HepG2 (cell line): Measurements from ENCODE around the gene ICE1. TPM values are rescaled to one million over a fixed set of nuclear protein-coding genes. Genes with fewer than 3 reads are reported as not detected.

ENCODE experiments used
- ATAC-seq: fragments of 200-7000 bp; cut with Tn5 transposase; 3 replicates; pipeline ENCODE4 v1.9.1; 2020; ENCODE audit warnings: mild to moderate bottlenecking, moderate library complexity
- Bru-seq: library from RNA; stranded (reverse); fragments of 400-500 nt; gene quantifications from one replicate; lab custom pipeline; 2021; lab: Mats Ljungman, UMichigan
- BruChase-seq, 2 experiments: library from RNA; stranded (reverse); fragments of 400-500 nt; gene quantifications; one replicate each; lab custom pipeline; 2021; lab: Mats Ljungman, UMichigan
- BruUV-seq: library from RNA; stranded (reverse); fragments of 400-500 nt; replicated peaks from 2 replicates; lab custom pipeline; 2021; lab: Mats Ljungman, UMichigan
- CTCF ChIA-PET: fragments of 300-600 bp; formaldehyde crosslinking; extraction: SDS; loops from one replicate; lab custom pipeline; 2021; ENCODE audit warnings: low total read pairs, inconsistent platforms, low intra/inter-chr PET ratio; lab: Yijun Ruan, JAX
- POLR2A ChIA-PET: fragments of 350-600 bp; sonication (Branson Sonifier 250); formaldehyde crosslinking; loops from one replicate; lab custom pipeline; 2020; ENCODE audit warnings: antibody characterized with exemption, inconsistent platforms; lab: Yijun Ruan, JAX
- DNase-seq: peaks from one replicate; pipeline ENCODE4 v3.0.0-alpha.2; 2015; ENCODE audit warnings: low spot score
- FAIRE-seq: peaks from 3 replicates; lab custom pipeline; 2011; peaks lifted over from hg19 to GRCh38; lab: Jason Lieb, UNC
- H2AFZ ChIP-seq: one replicate; pipeline ENCODE4 v1.6.1; 2011; ENCODE audit warnings: low read length, inconsistent platforms
- H3K27ac ChIP-seq: fragments of 300-600 bp; 3 replicates; pipeline ENCODE4 v1.8.0; 2011; ENCODE audit warnings: mixed run types, mild to moderate bottlenecking, mixed read lengths, low read length, inconsistent platforms; ENCODE audit not compliant: insufficient read depth; ENCODE audit errors: extremely low read length
- H3K27me3 ChIP-seq, 2 experiments: fragments of 200-600 bp in 1 of 2; 2 replicates in 1 of 2; 3 replicates in 1 of 2; pipeline versions ENCODE4 v1.6.0 to v1.8.0; 2011; ENCODE audit warnings: low read length in 2 of 2, mild to moderate bottlenecking in 2 of 2, moderate library complexity in 2 of 2, inconsistent platforms in 1 of 2; ENCODE audit not compliant: insufficient read depth in 2 of 2, control insufficient read depth in 1 of 2
- H3K36me3 ChIP-seq, 2 experiments: fragments of 200-600 bp in 1 of 2; replicated peaks in 1 of 2; 2 replicates in 1 of 2; 3 replicates in 1 of 2; pipeline versions ENCODE4 v1.5.1 to v1.8.0; 2011; ENCODE audit warnings: low read length in 2 of 2, inconsistent platforms in 1 of 2; ENCODE audit not compliant: insufficient read depth in 2 of 2, control insufficient read depth in 1 of 2
- H3K4me1 ChIP-seq: 2 replicates; pipeline ENCODE4 v1.5.1; 2012; ENCODE audit warnings: low read length, inconsistent platforms; ENCODE audit not compliant: insufficient read depth
- H3K4me2 ChIP-seq: 2 replicates; pipeline ENCODE4 v1.6.0; 2011; ENCODE audit warnings: low read depth, low read length, inconsistent platforms
- H3K4me3 ChIP-seq, 3 experiments: fragments of 200-600 bp in 1 of 3; sonication (generic), shearing (Covaris generic) in 1 of 3; replicated peaks in 1 of 3; 2 replicates each; pipeline ENCODE4 v1.5.1; 2011 to 2016; ENCODE audit warnings: low read length in 3 of 3, inconsistent platforms in 2 of 3, low read depth in 2 of 3, mild to moderate bottlenecking in 2 of 3, control low read depth in 1 of 3, mixed read lengths in 1 of 3; ENCODE audit not compliant: insufficient read depth in 1 of 3
- H3K79me2 ChIP-seq: one replicate; pipeline ENCODE4 v1.6.1; 2011; ENCODE audit warnings: low read length, inconsistent platforms; ENCODE audit not compliant: insufficient read depth
- H3K9ac ChIP-seq: 2 replicates; pipeline ENCODE4 v1.6.0; 2011; ENCODE audit warnings: mild to moderate bottlenecking, low read depth, low read length, inconsistent platforms; ENCODE audit not compliant: insufficient read depth
- H3K9me3 ChIP-seq: 2 replicates; pipeline ENCODE4 v1.5.1; 2012; ENCODE audit warnings: mild to moderate bottlenecking, low read length
- H4K20me1 ChIP-seq: 2 replicates; pipeline ENCODE4 v1.6.0; 2011; ENCODE audit warnings: inconsistent platforms, mild to moderate bottlenecking, low read length, moderate library complexity; ENCODE audit not compliant: insufficient read depth
- ARID4A ChIP-seq: sonication (generic); formaldehyde crosslinking; IDR thresholded peaks from 2 replicates; pipeline ENCODE4 v1.5.0; 2020; ENCODE audit warnings: mild to moderate bottlenecking, missing genetic modification reagents, borderline replicate concordance
- TEAD3 ChIP-seq: optimal IDR thresholded peaks from 2 replicates; pipeline ENCODE3; 2016; ENCODE audit warnings: borderline replicate concordance
- ZKSCAN8 ChIP-seq: IDR thresholded peaks from 2 replicates; pipeline ENCODE4 v1.6.1; 2016; ENCODE audit warnings: borderline replicate concordance, missing genetic modification reagents, missing compliant biosample characterization
- ZNF589 ChIP-seq: sonication (generic); formaldehyde crosslinking; conservative IDR thresholded peaks from 2 replicates; pipeline ENCODE4 v1.8.0; 2022; ENCODE audit warnings: mild to moderate bottlenecking, moderate library complexity, missing genetic modification reagents
- ZNF781 ChIP-seq: sonication (generic); formaldehyde crosslinking; IDR thresholded peaks from 2 replicates; pipeline ENCODE4 v1.5.1; 2020; ENCODE audit warnings: borderline replicate concordance, mild to moderate bottlenecking, missing genetic modification reagents; ENCODE audit errors: not compliant biosample characterization
- WGBS: methylation state at CpG from one replicate; pipeline ENCODE4 v1.1.6; 2017; ENCODE audit warnings: low lambda C conversion rate; 5-methylcytosine and 5-hydroxymethylcytosine counted together
- in situ Hi-C: cut with HindIII; loops from 2 replicates; pipeline ENCODE4 v1.10.0; 2017; ENCODE audit warnings: low pct_unique_long_range_greater_than_20kb; ENCODE audit not compliant: extremely low pct_ligation_motif_present
- intact Hi-C: fragments of 100-400 bp; cut with micrococcal nuclease; formaldehyde crosslinking; loops from one replicate; pipeline ENCODE4 v1.10.0; 2022; ENCODE audit not compliant: unreplicated experiment
- long read RNA-seq, 2 experiments: library from RNA in 1 of 2; library from polyadenylated mRNA in 1 of 2; stranded (forward) in 1 of 2; unstranded in 1 of 2; transcript quantifications; one replicate each; pipeline ENCODE4 v2.0.0, GENCODE V29; 2019 to 2022
- polyA minus RNA-seq, 3 experiments: library from RNA; depleted of rRNA, polyadenylated mRNA; stranded (reverse); fragments of >200 nt; gene quantifications; 2 replicates each; pipeline ENCODE4 v1.2.3, GENCODE V29; 2011; ENCODE audit warnings: low replicate concordance in 1 of 3
- polyA plus RNA-seq, 8 experiments: library from polyadenylated mRNA; depleted of rRNA in 3 of 8; stranded (reverse) in 7 of 8; unstranded in 1 of 8; fragments of >200 nt; fragmentation: Illumina TruSeq in 4 of 8; extraction: Trizol in 4 of 8; gene quantifications; 2 replicates each; pipeline versions ENCODE4 v1.2.1 to v1.2.3, GENCODE V29; 2011 to 2016; ENCODE audit warnings: low read depth in 4 of 8, missing spikeins in 1 of 8, mixed read lengths in 1 of 8; ENCODE audit not compliant: insufficient read depth in 1 of 8
- total RNA-seq, 5 experiments: library from RNA; depleted of rRNA; stranded (reverse); fragments of >200 nt; fragmentation: Illumina TruSeq; extraction: Trizol; gene quantifications; 2 replicates each; pipeline ENCODE4 v1.2.3, GENCODE V29; 2016; ENCODE audit warnings: low read depth in 1 of 5
- TF ChIP-seq, protein P1 (sequence below): sonication (generic); formaldehyde crosslinking; IDR thresholded peaks from 2 replicates; pipeline ENCODE4 v1.4.0; 2020; ENCODE audit warnings: mild to moderate bottlenecking, missing genetic modification reagents, borderline replicate concordance

ICE1 gene
- 27.6 and 35.2 TPM in 2 replicates for total RNA-seq (2016; rRNA removed; fragmentation: Illumina TruSeq; extraction: Trizol)
- total RNA-seq (2016; cell fraction: cytosol; rRNA removed; fragmentation: Illumina TruSeq; extraction: Trizol; ENCODE audit: low read depth): 4.0 and 4.2 TPM in 2 replicates
- total RNA-seq (2016; cell fraction: insoluble cytoplasmic fraction; rRNA removed; fragmentation: Illumina TruSeq; extraction: Trizol): 25.8 and 33.2 TPM in 2 replicates
- 8.7 and 9.3 TPM in 2 replicates for total RNA-seq (2016; cell fraction: membrane; rRNA removed; fragmentation: Illumina TruSeq; extraction: Trizol)
- 47.9 and 48.8 TPM in 2 replicates for total RNA-seq (2016; cell fraction: nucleus; rRNA removed; fragmentation: Illumina TruSeq; extraction: Trizol)
- 9.0 and 9.1 TPM in 2 replicates for polyA plus RNA-seq (2011; rRNA removed)
- 4.8 and 6.7 TPM in 2 replicates for polyA plus RNA-seq (2011; cell fraction: cytosol; rRNA removed)
- 12.3 and 13.3 TPM in 2 replicates for polyA plus RNA-seq (2011; cell fraction: nucleus; rRNA removed)
- polyA plus RNA-seq (2012): 11.6 and 12.6 TPM in 2 replicates
- polyA plus RNA-seq (2016; cell fraction: cytosol; fragmentation: Illumina TruSeq; extraction: Trizol; ENCODE audit: low read depth): 1.4 and 1.5 TPM in 2 replicates
- 18.9 and 19.2 TPM in 2 replicates for polyA plus RNA-seq (2016; cell fraction: insoluble cytoplasmic fraction; fragmentation: Illumina TruSeq; extraction: Trizol; ENCODE audit: low read depth)
- polyA plus RNA-seq (2016; cell fraction: membrane; fragmentation: Illumina TruSeq; extraction: Trizol; ENCODE audit: low read depth): 2.9 and 3.0 TPM in 2 replicates
- 30.7 and 30.8 TPM in 2 replicates for polyA plus RNA-seq (2016; cell fraction: nucleus; fragmentation: Illumina TruSeq; extraction: Trizol; ENCODE audit: insufficient read depth, low read depth)
- polyA minus RNA-seq (2011; rRNA and poly(A)+ RNA removed; ENCODE audit: low replicate concordance): 24.3 and 86.6 TPM in 2 replicates
- 14.2 and 14.7 TPM in 2 replicates for polyA minus RNA-seq (2011; cell fraction: cytosol; rRNA and poly(A)+ RNA removed)
- 91.9 and 94.2 TPM in 2 replicates for polyA minus RNA-seq (2011; cell fraction: nucleus; rRNA and poly(A)+ RNA removed)
- Bru-seq, nascent RNA: percentile 88 among the genes with signal in this experiment
- BruChase-seq, experiment 1, labeled RNA remaining after a 6-hour chase: percentile 86 among the genes with signal in this experiment
- BruChase-seq, experiment 2, labeled RNA remaining after a 2-hour chase: percentile 85 among the genes with signal in this experiment
- long read RNA-seq, experiment 1, partial matches to known transcripts: 2 of 3 reads
- long read RNA-seq, experiment 1, other reads (novel, unspliced or antisense): 1 of 3 reads
- long read RNA-seq, experiment 2, partial matches to known transcripts: 10 of 16 reads
- long read RNA-seq, experiment 2, other reads (novel, unspliced or antisense): 6 of 16 reads

DNA sequence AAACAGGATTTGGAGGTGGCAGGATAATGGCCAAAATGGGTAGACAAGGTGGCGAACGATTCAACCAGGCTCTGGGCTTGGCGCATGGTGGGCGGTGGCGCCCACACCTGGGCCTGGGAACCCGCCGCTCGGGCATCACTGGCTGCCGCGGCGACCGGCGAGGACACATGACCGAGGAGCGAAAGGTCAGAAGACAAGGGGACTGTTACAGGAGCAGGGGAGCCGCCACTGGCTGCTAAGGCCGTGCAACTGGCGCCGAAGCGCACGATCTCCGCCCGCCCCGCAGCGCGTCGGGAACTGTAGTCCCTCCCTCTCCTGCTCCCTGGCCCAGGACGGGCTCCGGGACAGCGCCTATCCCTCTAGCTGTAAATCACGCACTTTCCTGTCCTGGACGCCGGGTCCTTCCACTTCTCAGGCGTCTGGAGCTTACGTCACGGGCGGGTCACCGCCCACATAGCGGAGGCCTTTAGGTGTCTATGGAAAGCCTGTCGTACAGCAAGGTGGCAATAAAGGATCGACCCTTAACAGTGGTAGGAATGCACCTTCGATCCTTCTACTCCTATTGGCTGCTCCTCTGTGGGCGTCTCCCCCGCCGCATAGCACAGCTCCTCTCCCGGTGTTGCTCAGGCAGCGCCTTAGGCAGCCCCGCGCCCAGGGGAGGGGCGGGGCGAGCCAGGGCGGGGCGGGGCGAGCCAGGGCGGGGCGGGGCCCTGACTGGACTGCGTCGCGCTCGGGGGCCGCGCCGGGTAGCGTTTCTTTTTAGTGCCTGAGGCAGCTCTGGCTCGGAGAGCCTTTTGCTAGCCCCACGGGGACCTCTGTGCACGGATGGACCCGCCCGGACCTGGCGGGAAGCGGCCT lies at the start of gene ICE1:
ICE1 (plus strand) TSS at position 717 of the 858 bp plus-strand sequence. CDS start 239 bp downstream, outside the sequence.
- FAIRE-seq (peak; percentile 94), ATAC-seq (peak; percentile 98), DNase-seq (peak; percentile 97)
- no peaks in the 10 kb centered on the region for H3K36me3 ChIP-seq
- no peaks in the 10 kb centered on the region for H3K27me3 ChIP-seq
- no peaks in the 10 kb centered on the region for H3K9me3 ChIP-seq
- peak within 1 kb of the TSS; percentile 80 for H3K9ac ChIP-seq
- H3K79me2 ChIP-seq: peaks cover 43% of the 10 kb centered on the region
- in situ Hi-C loops: loop anchor here (5.0 to 25.0 kb wide), 2 partner anchors 285 to 545 kb away; partner anchors contain the start of gene ADAMTS16
- H3K4me1 ChIP-seq: peaks cover 71% of the 10 kb centered on the region
- CTCF ChIA-PET: no interaction called here
- BruUV-seq: no TSS peak
- peak within 1 kb of the TSS; percentile 86 to 94 (median 91) for H3K4me3 ChIP-seq
- peak within 1 kb of the TSS; percentile 96 for H3K27ac ChIP-seq
- WGBS: under 1% methylated on average over 19 of the region's 71 CpGs
- H4K20me1 ChIP-seq: peaks cover 6% of the 10 kb centered on the region; the same call in 1 of the 2 replicates
- H3K4me2 ChIP-seq: peak within 1 kb of the TSS; percentile 99
- POLR2A ChIA-PET: interaction anchor here (0.7 to 1.4 kb wide), 6 partner anchors 11 to 1211 kb away, joined by 3 to 8 read pairs (median 3); partner anchors contain the start of gene SRD5A1
- peak within 1 kb of the TSS; percentile 82 for H2AFZ ChIP-seq
- intact Hi-C loops: loop anchor here (5.0 kb wide), 1 partner anchor 60 kb away; no protein-coding TSS in a partner anchor
- TF ChIP-seq ZNF781 (CRISPR knock-in tag) (peak; percentile 62), ZKSCAN8 (CRISPR knock-in tag) (no peak), TEAD3 (peak; percentile 77), ARID4A (peak; percentile 91), ZNF589 (CRISPR knock-in tag) (no peak)
- TF ChIP-seq, protein P1, sequence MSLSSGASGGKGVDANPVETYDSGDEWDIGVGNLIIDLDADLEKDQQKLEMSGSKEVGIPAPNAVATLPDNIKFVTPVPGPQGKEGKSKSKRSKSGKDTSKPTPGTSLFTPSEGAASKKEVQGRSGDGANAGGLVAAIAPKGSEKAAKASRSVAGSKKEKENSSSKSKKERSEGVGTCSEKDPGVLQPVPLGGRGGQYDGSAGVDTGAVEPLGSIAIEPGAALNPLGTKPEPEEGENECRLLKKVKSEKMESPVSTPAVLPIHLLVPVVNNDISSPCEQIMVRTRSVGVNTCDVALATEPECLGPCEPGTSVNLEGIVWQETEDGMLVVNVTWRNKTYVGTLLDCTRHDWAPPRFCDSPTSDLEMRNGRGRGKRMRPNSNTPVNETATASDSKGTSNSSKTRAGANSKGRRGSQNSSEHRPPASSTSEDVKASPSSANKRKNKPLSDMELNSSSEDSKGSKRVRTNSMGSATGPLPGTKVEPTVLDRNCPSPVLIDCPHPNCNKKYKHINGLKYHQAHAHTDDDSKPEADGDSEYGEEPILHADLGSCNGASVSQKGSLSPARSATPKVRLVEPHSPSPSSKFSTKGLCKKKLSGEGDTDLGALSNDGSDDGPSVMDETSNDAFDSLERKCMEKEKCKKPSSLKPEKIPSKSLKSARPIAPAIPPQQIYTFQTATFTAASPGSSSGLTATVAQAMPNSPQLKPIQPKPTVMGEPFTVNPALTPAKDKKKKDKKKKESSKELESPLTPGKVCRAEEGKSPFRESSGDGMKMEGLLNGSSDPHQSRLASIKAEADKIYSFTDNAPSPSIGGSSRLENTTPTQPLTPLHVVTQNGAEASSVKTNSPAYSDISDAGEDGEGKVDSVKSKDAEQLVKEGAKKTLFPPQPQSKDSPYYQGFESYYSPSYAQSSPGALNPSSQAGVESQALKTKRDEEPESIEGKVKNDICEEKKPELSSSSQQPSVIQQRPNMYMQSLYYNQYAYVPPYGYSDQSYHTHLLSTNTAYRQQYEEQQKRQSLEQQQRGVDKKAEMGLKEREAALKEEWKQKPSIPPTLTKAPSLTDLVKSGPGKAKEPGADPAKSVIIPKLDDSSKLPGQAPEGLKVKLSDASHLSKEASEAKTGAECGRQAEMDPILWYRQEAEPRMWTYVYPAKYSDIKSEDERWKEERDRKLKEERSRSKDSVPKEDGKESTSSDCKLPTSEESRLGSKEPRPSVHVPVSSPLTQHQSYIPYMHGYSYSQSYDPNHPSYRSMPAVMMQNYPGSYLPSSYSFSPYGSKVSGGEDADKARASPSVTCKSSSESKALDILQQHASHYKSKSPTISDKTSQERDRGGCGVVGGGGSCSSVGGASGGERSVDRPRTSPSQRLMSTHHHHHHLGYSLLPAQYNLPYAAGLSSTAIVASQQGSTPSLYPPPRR (CRISPR knock-in tag): peak; percentile 20; the same call in 1 of the 2 replicates
